Liver (tissue), 3 donors: ENCODE results near the gene HSD17B12.

Source experiments
- FOXA1 ChIP-seq: IDR thresholded peaks from 2 replicates; pipeline ENCODE4 v1.6.1; 2016; ENCODE audit warnings: antibody characterized with exemption
- RAD21 ChIP-seq, 2 donors: IDR thresholded peaks; 2 replicates each; pipeline ENCODE4 v1.6.1; 2016; ENCODE audit warnings: antibody characterized with exemption in 2 of 2, mild to moderate bottlenecking in 2 of 2
- SP1 ChIP-seq: IDR thresholded peaks from 2 replicates; pipeline ENCODE4 v1.6.1; 2018; ENCODE audit warnings: antibody characterized with exemption, mild to moderate bottlenecking
- YY1 ChIP-seq: IDR thresholded peaks from 2 replicates; pipeline ENCODE4 v1.6.1; 2016; ENCODE audit warnings: antibody characterized with exemption, mild to moderate bottlenecking
- TF ChIP-seq, protein P1 (sequence below): fragments of 150-350 bp; IDR thresholded peaks from 2 replicates; pipeline ENCODE4 v1.5.1; 2017; ENCODE audit warnings: improper control_type of control experiment, low read depth, low read length; ENCODE audit not compliant: missing input control
- TF ChIP-seq, protein P2 (sequence below): IDR thresholded peaks from 2 replicates; pipeline ENCODE4 v1.6.1; 2016; ENCODE audit warnings: antibody characterized with exemption
- donor health status: healthy.
- donor health status: healthy.

DNA sequence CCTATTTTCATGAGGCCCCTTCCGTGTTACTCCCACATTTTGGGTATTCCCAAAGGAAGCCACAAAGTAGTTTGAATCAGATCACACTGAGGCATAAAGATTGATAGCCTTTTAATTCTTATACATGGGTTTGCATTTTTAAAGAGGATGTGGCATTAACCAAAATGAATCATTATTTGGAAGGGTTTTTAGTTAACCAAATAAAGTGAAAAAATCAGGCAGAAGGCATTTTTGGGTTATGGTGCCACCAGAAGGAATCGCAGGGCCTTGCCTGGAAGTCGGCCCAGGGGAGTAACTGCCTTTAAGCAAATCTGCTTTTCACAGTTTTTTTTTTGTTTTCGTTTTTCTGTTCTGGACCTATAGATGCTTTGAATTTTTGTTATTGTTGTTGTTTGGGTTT lies 55.4 kb downstream of the HSD17B12 start:
- TF ChIP-seq FOXA1 = no peak
- TF ChIP-seq, protein P1, sequence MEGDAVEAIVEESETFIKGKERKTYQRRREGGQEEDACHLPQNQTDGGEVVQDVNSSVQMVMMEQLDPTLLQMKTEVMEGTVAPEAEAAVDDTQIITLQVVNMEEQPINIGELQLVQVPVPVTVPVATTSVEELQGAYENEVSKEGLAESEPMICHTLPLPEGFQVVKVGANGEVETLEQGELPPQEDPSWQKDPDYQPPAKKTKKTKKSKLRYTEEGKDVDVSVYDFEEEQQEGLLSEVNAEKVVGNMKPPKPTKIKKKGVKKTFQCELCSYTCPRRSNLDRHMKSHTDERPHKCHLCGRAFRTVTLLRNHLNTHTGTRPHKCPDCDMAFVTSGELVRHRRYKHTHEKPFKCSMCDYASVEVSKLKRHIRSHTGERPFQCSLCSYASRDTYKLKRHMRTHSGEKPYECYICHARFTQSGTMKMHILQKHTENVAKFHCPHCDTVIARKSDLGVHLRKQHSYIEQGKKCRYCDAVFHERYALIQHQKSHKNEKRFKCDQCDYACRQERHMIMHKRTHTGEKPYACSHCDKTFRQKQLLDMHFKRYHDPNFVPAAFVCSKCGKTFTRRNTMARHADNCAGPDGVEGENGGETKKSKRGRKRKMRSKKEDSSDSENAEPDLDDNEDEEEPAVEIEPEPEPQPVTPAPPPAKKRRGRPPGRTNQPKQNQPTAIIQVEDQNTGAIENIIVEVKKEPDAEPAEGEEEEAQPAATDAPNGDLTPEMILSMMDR = no peak
- no peak for TF ChIP-seq YY1
- TF ChIP-seq, protein P2, sequence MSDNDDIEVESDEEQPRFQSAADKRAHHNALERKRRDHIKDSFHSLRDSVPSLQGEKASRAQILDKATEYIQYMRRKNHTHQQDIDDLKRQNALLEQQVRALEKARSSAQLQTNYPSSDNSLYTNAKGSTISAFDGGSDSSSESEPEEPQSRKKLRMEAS = no peak
- no peak for TF ChIP-seq RAD21 (IDR thresholded peaks at IDR 0.05)
- no peak for TF ChIP-seq SP1
